Tibial nerve (tissue), 4 donors: ENCODE measurements around the gene FOXK1.

Experiments
- EP300 ChIP-seq, 2 donors: sonication (generic); formaldehyde crosslinking; IDR thresholded peaks; one replicate each; pipeline ENCODE4 v1.6.1; 2017; ENCODE audit warnings: antibody characterized with exemption in 2 of 2, mild to moderate bottlenecking in 1 of 2
- POLR2A ChIP-seq, 2 donors: fragments of 450-650 bp; IDR thresholded peaks; one replicate each; pipeline ENCODE4 v1.6.1; 2017; ENCODE audit warnings: antibody characterized with exemption in 2 of 2, mild to moderate bottlenecking in 2 of 2, moderate library complexity in 2 of 2
- TF ChIP-seq, protein P1 (sequence below), 5 experiments: fragments of 200-600 bp in 3 of 5; fragments of 450-650 bp in 2 of 5; sonication (generic) in 3 of 5; IDR thresholded peaks; one replicate each; pipeline ENCODE4 v1.5.1; 2016 to 2019; ENCODE audit warnings: antibody characterized with exemption in 5 of 5, mild to moderate bottlenecking in 3 of 5, moderate library complexity in 2 of 5

GRCh38 chr7:4706384-4707216, 24.5 kb downstream of the FOXK1 start:
- TF ChIP-seq, protein P1, sequence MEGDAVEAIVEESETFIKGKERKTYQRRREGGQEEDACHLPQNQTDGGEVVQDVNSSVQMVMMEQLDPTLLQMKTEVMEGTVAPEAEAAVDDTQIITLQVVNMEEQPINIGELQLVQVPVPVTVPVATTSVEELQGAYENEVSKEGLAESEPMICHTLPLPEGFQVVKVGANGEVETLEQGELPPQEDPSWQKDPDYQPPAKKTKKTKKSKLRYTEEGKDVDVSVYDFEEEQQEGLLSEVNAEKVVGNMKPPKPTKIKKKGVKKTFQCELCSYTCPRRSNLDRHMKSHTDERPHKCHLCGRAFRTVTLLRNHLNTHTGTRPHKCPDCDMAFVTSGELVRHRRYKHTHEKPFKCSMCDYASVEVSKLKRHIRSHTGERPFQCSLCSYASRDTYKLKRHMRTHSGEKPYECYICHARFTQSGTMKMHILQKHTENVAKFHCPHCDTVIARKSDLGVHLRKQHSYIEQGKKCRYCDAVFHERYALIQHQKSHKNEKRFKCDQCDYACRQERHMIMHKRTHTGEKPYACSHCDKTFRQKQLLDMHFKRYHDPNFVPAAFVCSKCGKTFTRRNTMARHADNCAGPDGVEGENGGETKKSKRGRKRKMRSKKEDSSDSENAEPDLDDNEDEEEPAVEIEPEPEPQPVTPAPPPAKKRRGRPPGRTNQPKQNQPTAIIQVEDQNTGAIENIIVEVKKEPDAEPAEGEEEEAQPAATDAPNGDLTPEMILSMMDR (IDR thresholded peaks at IDR 0.05), result no peak
- TF ChIP-seq POLR2A (IDR thresholded peaks at IDR 0.05) (no peak), EP300 (IDR thresholded peaks at IDR 0.05) (no peak)
